OCI-LY1 (cell line): ENCODE data around the gene OTOP3.

Experiments used
- H2AFZ ChIP-seq: fragments of 200-600 bp; sonication (generic), shearing (Covaris generic); 2 replicates; pipeline ENCODE4 v1.6.0; 2014; ENCODE audit warnings: antibody characterized with exemption, mild to moderate bottlenecking, low read length
- H3F3A ChIP-seq: fragments of 200-600 bp; sonication (generic), shearing (Covaris generic); 2 replicates; pipeline ENCODE4 v1.6.0; 2014; ENCODE audit warnings: mild to moderate bottlenecking, antibody characterized with exemption, low read length, moderate library complexity; ENCODE audit not compliant: insufficient read depth
- H3K27ac ChIP-seq: fragments of 200-600 bp; sonication (generic); 2 replicates; pipeline ENCODE4 v1.5.1; 2014; ENCODE audit warnings: low read length, mixed run types, mild to moderate bottlenecking, low read depth; ENCODE audit not compliant: poor library complexity, severe bottlenecking
- H3K27me3 ChIP-seq: fragments of 200-600 bp; sonication (generic); 2 replicates; pipeline ENCODE4 v1.6.0; 2014; ENCODE audit warnings: antibody characterized with exemption, mild to moderate bottlenecking, low read length, moderate library complexity; ENCODE audit not compliant: insufficient read depth
- H3K36me3 ChIP-seq: fragments of 200-600 bp; sonication (generic); 2 replicates; pipeline ENCODE4 v1.6.1; 2014; ENCODE audit warnings: mild to moderate bottlenecking, antibody characterized with exemption, low read length, moderate library complexity, mixed read lengths; ENCODE audit not compliant: insufficient read depth
- H3K4me1 ChIP-seq: fragments of 200-600 bp; sonication (generic); 2 replicates; pipeline ENCODE4 v1.5.1; 2014; ENCODE audit warnings: mild to moderate bottlenecking, low read length, moderate library complexity; ENCODE audit not compliant: insufficient read depth, severe bottlenecking
- H3K4me2 ChIP-seq: fragments of 200-600 bp; sonication (generic), shearing (Covaris generic); 2 replicates; pipeline ENCODE4 v1.6.1; 2014; ENCODE audit warnings: low read length
- H3K4me3 ChIP-seq: fragments of 200-600 bp; sonication (generic); 2 replicates; pipeline ENCODE4 v1.5.1; 2014; ENCODE audit warnings: low read length, low read depth, mild to moderate bottlenecking, mixed read lengths; ENCODE audit not compliant: poor library complexity, severe bottlenecking
- H3K79me2 ChIP-seq: fragments of 200-600 bp; shearing (Covaris generic); 2 replicates; pipeline ENCODE4 v1.6.1; 2016; ENCODE audit warnings: mixed run types, low read length, mixed read lengths; ENCODE audit not compliant: insufficient read depth
- H3K9ac ChIP-seq: fragments of 200-600 bp; sonication (generic), shearing (Covaris generic); 2 replicates; pipeline ENCODE4 v1.6.1; 2014; ENCODE audit warnings: mild to moderate bottlenecking, low read length, mixed read lengths
- H3K9me2 ChIP-seq: fragments of 200-600 bp; sonication (generic), shearing (Covaris generic); 2 replicates; pipeline ENCODE4 v1.6.1; 2014; ENCODE audit warnings: low read depth, mild to moderate bottlenecking, low read length, mixed read lengths
- H3K9me3 ChIP-seq: fragments of 200-600 bp; shearing (Covaris generic); 2 replicates; pipeline ENCODE4 v1.6.1; 2014; ENCODE audit warnings: low read length, mixed read lengths
- H4K20me1 ChIP-seq: fragments of 200-600 bp; sonication (generic), shearing (Covaris generic); 2 replicates; pipeline ENCODE4 v1.6.0; 2016; ENCODE audit warnings: mild to moderate bottlenecking, low read length; ENCODE audit not compliant: insufficient read depth
- EZH2 ChIP-seq: fragments of 200-600 bp; sonication (generic), shearing (Covaris generic); IDR thresholded peaks from 2 replicates; pipeline ENCODE4 v1.8.0; 2017; ENCODE audit warnings: borderline replicate concordance, mixed run types, mild to moderate bottlenecking, antibody characterized with exemption, low read length, moderate library complexity, mixed read lengths
- TF ChIP-seq, protein P1 (sequence below): fragments of 200-600 bp; sonication (generic), shearing (Covaris generic); IDR thresholded peaks from 2 replicates; pipeline ENCODE4 v1.5.1; 2017; ENCODE audit warnings: mild to moderate bottlenecking, antibody characterized with exemption, low read length, moderate library complexity, mixed read lengths

The OTOP3 gene

DNA sequence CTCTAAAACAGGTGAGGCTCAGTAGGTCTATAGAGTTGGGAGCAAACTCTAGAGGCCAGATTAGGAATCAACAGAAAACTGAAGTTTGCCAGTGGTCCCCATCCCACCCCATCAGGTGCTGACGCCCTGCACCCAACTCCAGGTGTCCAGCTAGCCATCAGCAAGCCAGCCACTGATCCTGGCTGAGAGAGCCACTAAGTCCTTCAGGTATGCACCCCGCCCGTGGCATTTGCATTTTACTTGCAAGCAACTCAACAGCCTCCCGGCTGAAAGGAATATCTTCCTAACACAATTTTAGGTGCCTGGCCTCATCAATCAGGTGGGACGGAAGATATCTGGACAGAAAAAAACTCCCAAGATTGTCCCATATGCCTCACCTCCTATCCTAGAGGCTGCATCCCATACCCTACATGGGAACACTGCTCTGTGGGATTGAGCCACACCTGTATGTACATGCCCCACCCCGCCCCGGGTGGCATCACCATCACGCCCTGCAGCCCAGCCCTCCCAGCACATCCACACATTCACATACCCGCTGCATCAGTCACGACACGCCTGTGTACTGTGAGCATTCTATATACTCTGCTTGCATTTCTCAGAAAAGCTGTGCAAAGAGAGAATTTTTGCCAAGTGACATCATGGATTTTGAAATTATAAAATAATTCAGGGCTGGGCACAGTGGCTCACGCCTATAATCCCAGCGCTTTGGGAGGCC is 8.3 kb downstream of the OTOP3 start:
- Histone ChIP-seq H3K27ac (no peak overlapping the region), H3K27me3 (peaks cover 11% of the 10 kb centered on the region; the same call in 1 of the 2 replicates), H3K4me2 (no peak overlapping the region), H3K4me3 (no peak overlapping the region), H3K9ac (no peak overlapping the region), H3K79me2 (no peaks in the 10 kb centered on the region), H4K20me1 (no peaks in the 10 kb centered on the region), H3F3A (no peaks in the 10 kb centered on the region), H2AFZ (no peak overlapping the region), H3K4me1 (no peaks in the 10 kb centered on the region), H3K36me3 (no peaks in the 10 kb centered on the region), H3K9me2 (no peaks in the 10 kb centered on the region), H3K9me3 (no peaks in the 10 kb centered on the region)
- TF ChIP-seq, protein P1, sequence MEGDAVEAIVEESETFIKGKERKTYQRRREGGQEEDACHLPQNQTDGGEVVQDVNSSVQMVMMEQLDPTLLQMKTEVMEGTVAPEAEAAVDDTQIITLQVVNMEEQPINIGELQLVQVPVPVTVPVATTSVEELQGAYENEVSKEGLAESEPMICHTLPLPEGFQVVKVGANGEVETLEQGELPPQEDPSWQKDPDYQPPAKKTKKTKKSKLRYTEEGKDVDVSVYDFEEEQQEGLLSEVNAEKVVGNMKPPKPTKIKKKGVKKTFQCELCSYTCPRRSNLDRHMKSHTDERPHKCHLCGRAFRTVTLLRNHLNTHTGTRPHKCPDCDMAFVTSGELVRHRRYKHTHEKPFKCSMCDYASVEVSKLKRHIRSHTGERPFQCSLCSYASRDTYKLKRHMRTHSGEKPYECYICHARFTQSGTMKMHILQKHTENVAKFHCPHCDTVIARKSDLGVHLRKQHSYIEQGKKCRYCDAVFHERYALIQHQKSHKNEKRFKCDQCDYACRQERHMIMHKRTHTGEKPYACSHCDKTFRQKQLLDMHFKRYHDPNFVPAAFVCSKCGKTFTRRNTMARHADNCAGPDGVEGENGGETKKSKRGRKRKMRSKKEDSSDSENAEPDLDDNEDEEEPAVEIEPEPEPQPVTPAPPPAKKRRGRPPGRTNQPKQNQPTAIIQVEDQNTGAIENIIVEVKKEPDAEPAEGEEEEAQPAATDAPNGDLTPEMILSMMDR, result no peak
- no peak for TF ChIP-seq EZH2

DNA sequence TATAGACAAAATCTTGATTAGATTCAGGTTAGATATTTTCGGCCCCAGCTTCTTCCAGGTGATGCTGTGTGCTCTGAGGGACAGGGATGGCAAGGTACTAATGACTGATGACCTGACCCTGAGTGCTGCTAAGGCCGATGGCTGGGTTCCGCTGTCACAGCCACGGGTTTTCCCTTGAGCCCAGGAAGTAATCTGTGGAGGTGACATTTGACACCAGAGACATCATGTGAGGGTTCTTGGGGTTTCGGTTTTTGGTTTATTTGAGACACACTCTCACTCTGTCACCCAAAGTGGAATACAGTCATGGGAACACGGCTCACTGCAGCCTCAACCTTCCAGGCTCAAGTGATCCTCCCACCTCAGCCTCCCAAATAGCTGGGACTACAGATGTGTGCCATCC is 9.8 kb downstream of the OTOP3 start:
- H3K9ac ChIP-seq, result no peak overlapping the region
- no peak overlapping the region for H2AFZ ChIP-seq
- H3K4me3 ChIP-seq, result no peak overlapping the region
- no peaks in the 10 kb centered on the region for H3K4me1 ChIP-seq
- no peaks in the 10 kb centered on the region for H3K9me2 ChIP-seq
- no peaks in the 10 kb centered on the region for H3K79me2 ChIP-seq
- no peak overlapping the region for H3K27ac ChIP-seq
- H3K27me3 ChIP-seq, result peaks cover 9% of the 10 kb centered on the region; the same call in 1 of the 2 replicates
- no peaks in the 10 kb centered on the region for H3F3A ChIP-seq
- no peak overlapping the region for H3K4me2 ChIP-seq
- H3K9me3 ChIP-seq, result no peaks in the 10 kb centered on the region
- TF ChIP-seq, protein P1, result no peak
- TF ChIP-seq EZH2, result no peak
- H4K20me1 ChIP-seq, result no peaks in the 10 kb centered on the region
- H3K36me3 ChIP-seq, result no peaks in the 10 kb centered on the region

DNA sequence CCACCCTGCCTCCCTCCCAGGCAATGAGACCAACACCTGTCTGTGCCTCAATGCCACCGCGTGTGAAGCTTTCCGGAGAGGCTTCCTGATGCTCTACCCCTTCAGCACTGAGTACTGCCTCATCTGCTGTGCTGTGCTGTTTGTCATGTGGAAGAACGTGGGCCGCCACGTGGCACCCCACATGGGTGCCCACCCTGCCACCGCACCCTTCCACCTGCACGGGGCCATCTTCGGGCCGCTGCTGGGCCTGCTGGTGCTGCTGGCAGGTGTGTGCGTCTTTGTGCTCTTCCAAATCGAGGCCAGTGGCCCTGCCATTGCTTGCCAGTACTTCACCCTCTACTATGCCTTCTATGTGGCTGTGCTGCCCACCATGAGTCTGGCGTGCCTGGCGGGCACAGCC is 10.9 kb downstream of the OTOP3 start:
- Histone ChIP-seq H3K27me3 (peaks cover 6% of the 10 kb centered on the region; the same call in 1 of the 2 replicates), H3K4me3 (no peak overlapping the region), H3K9me2 (no peaks in the 10 kb centered on the region), H3K27ac (no peak overlapping the region), H3K9ac (no peak overlapping the region), H3K4me2 (no peak overlapping the region), H3K4me1 (no peaks in the 10 kb centered on the region), H3F3A (no peaks in the 10 kb centered on the region), H3K79me2 (no peaks in the 10 kb centered on the region), H2AFZ (no peak overlapping the region), H3K9me3 (no peaks in the 10 kb centered on the region), H4K20me1 (no peaks in the 10 kb centered on the region), H3K36me3 (no peaks in the 10 kb centered on the region)
- no peak for TF ChIP-seq EZH2
- TF ChIP-seq, protein P1, result no peak
